GM21360 (cell line): ENCODE data around the gene OR2T6.
"Not testable (repeated sequence)": the region's sequence is repeated elsewhere in the genome, so short reads cannot be mapped to it uniquely, and the experiment has no call there.

Source experiments
- ATAC-seq: cut with Tn5 transposase; IDR thresholded peaks from one replicate; pipeline ENCODE4 v1.9.1; 2021; ENCODE audit warnings: mild to moderate bottlenecking, moderate library complexity; ENCODE audit not compliant: unreplicated experiment

OR2T6 gene

GRCh38 chr1:248432201-248432600, 56.7 kb downstream of the OR2T6 start:
- not testable (repeated sequence) for ATAC-seq

- ATAC-seq = not testable (repeated sequence)
Measured at GRCh38 chr1:248433811-248434415, 58.4 kb downstream of the OR2T6 start.

GRCh38 chr1:248434913-248435312, 59.4 kb downstream of the OR2T6 start:
- not testable (repeated sequence) for ATAC-seq

GRCh38 chr1:248436303-248436702, 60.8 kb downstream of the OR2T6 start:
- peak; percentile 67 for ATAC-seq

- peak; percentile 55 for ATAC-seq
Measured at GRCh38 chr1:248438668-248439067, 63.1 kb downstream of the OR2T6 start.

- ATAC-seq = not testable (repeated sequence)
Measured at GRCh38 chr1:248439283-248439682, 63.7 kb downstream of the OR2T6 start.
